GM23338 (cell line): ENCODE measurements around the gene STN1. TPM values are rescaled to one million over a fixed set of nuclear protein-coding genes. Genes with fewer than 3 reads are reported as not detected.

Source experiments
- ATAC-seq: fragments of 200-7000 bp; cut with Tn5 transposase; 3 replicates; pipeline ENCODE4 v1.9.1; 2020
- DNase-seq: peaks from one replicate; pipeline ENCODE4 v3.0.0-alpha.2; 2015; ENCODE audit warnings: low spot score
- H2AFZ ChIP-seq: fragments of 200-600 bp; sonication (generic); 2 replicates; pipeline ENCODE4 v1.8.0; 2016; ENCODE audit warnings: antibody characterized with exemption, mild to moderate bottlenecking, moderate library complexity
- H3F3A ChIP-seq: fragments of 200-600 bp; sonication (generic); replicated peaks from 2 replicates; pipeline ENCODE4 v1.8.0; 2017; ENCODE audit warnings: antibody characterized with exemption, mixed run types, low read depth
- H3K27ac ChIP-seq: fragments of 200-600 bp; sonication (generic); 2 replicates; pipeline ENCODE4 v1.6.1; 2016; ENCODE audit warnings: low read depth
- H3K27me3 ChIP-seq: fragments of 200-600 bp; sonication (generic); 2 replicates; pipeline ENCODE4 v1.8.0; 2016; ENCODE audit warnings: mild to moderate bottlenecking, mixed run types, moderate library complexity; ENCODE audit not compliant: insufficient read depth
- H3K36me3 ChIP-seq: fragments of 200-600 bp; sonication (generic); 2 replicates; pipeline ENCODE4 v1.8.0; 2016; ENCODE audit warnings: mild to moderate bottlenecking; ENCODE audit not compliant: insufficient read depth
- H3K4me1 ChIP-seq: fragments of 200-600 bp; sonication (generic); 2 replicates; pipeline ENCODE4 v1.8.0; 2016; ENCODE audit warnings: mild to moderate bottlenecking, moderate library complexity; ENCODE audit not compliant: insufficient read depth
- H3K4me2 ChIP-seq: fragments of 200-600 bp; sonication (generic); 2 replicates; pipeline ENCODE4 v1.7.1; 2017; ENCODE audit warnings: mixed run types
- H3K4me3 ChIP-seq: fragments of 200-600 bp; sonication (generic); 2 replicates; pipeline ENCODE4 v1.6.1; 2016; ENCODE audit warnings: mixed run types
- H3K79me2 ChIP-seq: fragments of 200-600 bp; sonication (generic); replicated peaks from 2 replicates; pipeline ENCODE4 v1.8.0; 2017; ENCODE audit warnings: mild to moderate bottlenecking; ENCODE audit not compliant: insufficient read depth
- H3K9me2 ChIP-seq: fragments of 200-600 bp; sonication (generic); 2 replicates; pipeline ENCODE4 v1.8.0; 2017; ENCODE audit not compliant: insufficient read depth
- H4K20me1 ChIP-seq: fragments of 200-600 bp; sonication (generic); replicated peaks from 2 replicates; pipeline ENCODE4 v1.8.0; 2017; ENCODE audit warnings: mild to moderate bottlenecking; ENCODE audit not compliant: insufficient read depth
- H3K27ac Mint-ChIP-seq: 2 replicates; pipeline ENCODE4 v1.8.0; 2020; ENCODE audit warnings: inconsistent platforms, mild to moderate bottlenecking, moderate library complexity, mixed read lengths
- H3K27me3 Mint-ChIP-seq: 3 replicates; pipeline ENCODE4 v1.8.0; 2022; ENCODE audit warnings: low read depth, mild to moderate bottlenecking, moderate library complexity, mixed read lengths, inconsistent platforms; ENCODE audit not compliant: insufficient read depth, poor library complexity
- H3K36me3 Mint-ChIP-seq: 3 replicates; pipeline ENCODE4 v1.8.0; 2021; ENCODE audit warnings: low read depth, mild to moderate bottlenecking, inconsistent platforms, moderate library complexity, mixed read lengths
- H3K4me1 Mint-ChIP-seq: 3 replicates; pipeline ENCODE4 v1.8.0; 2020; ENCODE audit warnings: mild to moderate bottlenecking, inconsistent platforms, mixed read lengths
- H3K4me3 Mint-ChIP-seq: 3 replicates; pipeline ENCODE4 v1.8.0; 2021; ENCODE audit warnings: moderate library complexity, mild to moderate bottlenecking, inconsistent platforms, mixed read lengths
- H3K9me3 Mint-ChIP-seq: 3 replicates; pipeline ENCODE4 v1.8.0; 2020; ENCODE audit warnings: moderate library complexity, mild to moderate bottlenecking, inconsistent platforms, mixed read lengths
- CREB1 ChIP-seq: fragments of 250-450 bp; sonication (Bioruptor Pico); IDR thresholded peaks from 2 replicates; pipeline ENCODE4 v1.5.0; 2020; ENCODE audit warnings: low read depth, mild to moderate bottlenecking, moderate library complexity
- CTCF ChIP-seq, 2 experiments: fragments of 200-600 bp in 1 of 2; sonication (generic) in 1 of 2; conservative IDR thresholded peaks; 2 replicates each; pipeline versions ENCODE4 v1.5.1 to v1.6.1; 2016 to 2017; ENCODE audit warnings: antibody characterized with exemption in 2 of 2, low read depth in 2 of 2, mild to moderate bottlenecking in 2 of 2, moderate library complexity in 1 of 2
- EZH2 ChIP-seq: fragments of 200-600 bp; sonication (generic); IDR thresholded peaks from one replicate; pipeline ENCODE4 v1.8.0; 2017; ENCODE audit warnings: antibody characterized with exemption, mild to moderate bottlenecking, low read depth; ENCODE audit not compliant: unreplicated experiment
- EZH2phosphoT487 ChIP-seq: fragments of 200-600 bp; sonication (generic); IDR thresholded peaks from one replicate; pipeline ENCODE4 v1.8.1; 2018; ENCODE audit warnings: antibody characterized with exemption; ENCODE audit not compliant: unreplicated experiment
- JUNB ChIP-seq: IDR thresholded peaks from one replicate; pipeline ENCODE4 v1.6.1; 2016; ENCODE audit warnings: antibody characterized with exemption; ENCODE audit not compliant: unreplicated experiment
- NANOG ChIP-seq: IDR thresholded peaks from 2 replicates; pipeline ENCODE4 v1.6.1; 2016; ENCODE audit warnings: antibody characterized with exemption, borderline replicate concordance
- POLR2AphosphoS5 ChIP-seq: IDR thresholded peaks from 2 replicates; pipeline ENCODE4 v1.6.1; 2016; ENCODE audit warnings: antibody characterized with exemption, low read depth
- REST ChIP-seq: IDR thresholded peaks from one replicate; pipeline ENCODE4 v1.6.1; 2018; ENCODE audit warnings: antibody characterized with exemption; ENCODE audit not compliant: unreplicated experiment
- STAT1 ChIP-seq: IDR thresholded peaks from one replicate; pipeline ENCODE4 v1.6.1; 2016; ENCODE audit warnings: antibody characterized with exemption; ENCODE audit not compliant: unreplicated experiment
- ZNF114 ChIP-seq: fragments of 250-450 bp; sonication (Bioruptor Pico); IDR thresholded peaks from 2 replicates; pipeline ENCODE4 v1.5.0; 2020; ENCODE audit warnings: mild to moderate bottlenecking, moderate library complexity
- ZNF331 ChIP-seq: fragments of 250-450 bp; sonication (Bioruptor Pico); IDR thresholded peaks from 2 replicates; pipeline ENCODE4 v1.5.0; 2020; ENCODE audit warnings: low read depth, mild to moderate bottlenecking, moderate library complexity
- polyA plus RNA-seq: library from polyadenylated mRNA; unstranded; fragments of >200 nt; fragmentation: Nextera tagmentation; extraction: Ambion mirVana; gene quantifications from 2 replicates; pipeline ENCODE4 v1.2.1, GENCODE V29; 2016
- total RNA-seq: library from RNA; depleted of rRNA; stranded (reverse); fragments of >200 nt; shearing (Covaris generic); gene quantifications from 2 replicates; pipeline ENCODE4 v1.2.3, GENCODE V29; 2014
- TF ChIP-seq, protein P1 (sequence below): IDR thresholded peaks from 2 replicates; pipeline ENCODE4 v1.6.1; 2016; ENCODE audit warnings: antibody characterized with exemption
- TF ChIP-seq, protein P2 (sequence below): fragments of 250-450 bp; sonication (Bioruptor Pico); IDR thresholded peaks from 2 replicates; pipeline ENCODE4 v1.5.0; 2020; ENCODE audit warnings: mild to moderate bottlenecking, moderate library complexity

Gene STN1
- total and polyA plus RNA-seq, 2 experiments from 2014 or later = 7.2 to 11.3 TPM

- H3K36me3 ChIP-seq = no peaks in the 10 kb centered on the region
- no peaks in the 10 kb centered on the region for H3K79me2 ChIP-seq
- H3F3A ChIP-seq = no peaks in the 10 kb centered on the region
- no peak overlapping the region for H3K4me2 ChIP-seq
- H2AFZ ChIP-seq = no peak overlapping the region
- H4K20me1 ChIP-seq = no peaks in the 10 kb centered on the region
- no peak overlapping the region for H3K4me3 ChIP-seq
- no peaks in the 10 kb centered on the region for H3K9me2 ChIP-seq
- TF ChIP-seq ZNF331 (no peak), JUNB (no peak), EZH2phosphoT487 (no peak), CTCF (conservative IDR thresholded peaks at IDR 0.05; ENCODE audit: low read depth in 2 of 2) (no peak), REST (no peak), STAT1 (no peak), NANOG (no peak), ZNF114 (no peak), CREB1 (CRISPR knock-in tag) (no peak), POLR2AphosphoS5 (no peak), EZH2 (no peak)
- TF ChIP-seq, protein P1, sequence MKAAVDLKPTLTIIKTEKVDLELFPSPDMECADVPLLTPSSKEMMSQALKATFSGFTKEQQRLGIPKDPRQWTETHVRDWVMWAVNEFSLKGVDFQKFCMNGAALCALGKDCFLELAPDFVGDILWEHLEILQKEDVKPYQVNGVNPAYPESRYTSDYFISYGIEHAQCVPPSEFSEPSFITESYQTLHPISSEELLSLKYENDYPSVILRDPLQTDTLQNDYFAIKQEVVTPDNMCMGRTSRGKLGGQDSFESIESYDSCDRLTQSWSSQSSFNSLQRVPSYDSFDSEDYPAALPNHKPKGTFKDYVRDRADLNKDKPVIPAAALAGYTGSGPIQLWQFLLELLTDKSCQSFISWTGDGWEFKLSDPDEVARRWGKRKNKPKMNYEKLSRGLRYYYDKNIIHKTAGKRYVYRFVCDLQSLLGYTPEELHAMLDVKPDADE = no peak
- TF ChIP-seq, protein P2, sequence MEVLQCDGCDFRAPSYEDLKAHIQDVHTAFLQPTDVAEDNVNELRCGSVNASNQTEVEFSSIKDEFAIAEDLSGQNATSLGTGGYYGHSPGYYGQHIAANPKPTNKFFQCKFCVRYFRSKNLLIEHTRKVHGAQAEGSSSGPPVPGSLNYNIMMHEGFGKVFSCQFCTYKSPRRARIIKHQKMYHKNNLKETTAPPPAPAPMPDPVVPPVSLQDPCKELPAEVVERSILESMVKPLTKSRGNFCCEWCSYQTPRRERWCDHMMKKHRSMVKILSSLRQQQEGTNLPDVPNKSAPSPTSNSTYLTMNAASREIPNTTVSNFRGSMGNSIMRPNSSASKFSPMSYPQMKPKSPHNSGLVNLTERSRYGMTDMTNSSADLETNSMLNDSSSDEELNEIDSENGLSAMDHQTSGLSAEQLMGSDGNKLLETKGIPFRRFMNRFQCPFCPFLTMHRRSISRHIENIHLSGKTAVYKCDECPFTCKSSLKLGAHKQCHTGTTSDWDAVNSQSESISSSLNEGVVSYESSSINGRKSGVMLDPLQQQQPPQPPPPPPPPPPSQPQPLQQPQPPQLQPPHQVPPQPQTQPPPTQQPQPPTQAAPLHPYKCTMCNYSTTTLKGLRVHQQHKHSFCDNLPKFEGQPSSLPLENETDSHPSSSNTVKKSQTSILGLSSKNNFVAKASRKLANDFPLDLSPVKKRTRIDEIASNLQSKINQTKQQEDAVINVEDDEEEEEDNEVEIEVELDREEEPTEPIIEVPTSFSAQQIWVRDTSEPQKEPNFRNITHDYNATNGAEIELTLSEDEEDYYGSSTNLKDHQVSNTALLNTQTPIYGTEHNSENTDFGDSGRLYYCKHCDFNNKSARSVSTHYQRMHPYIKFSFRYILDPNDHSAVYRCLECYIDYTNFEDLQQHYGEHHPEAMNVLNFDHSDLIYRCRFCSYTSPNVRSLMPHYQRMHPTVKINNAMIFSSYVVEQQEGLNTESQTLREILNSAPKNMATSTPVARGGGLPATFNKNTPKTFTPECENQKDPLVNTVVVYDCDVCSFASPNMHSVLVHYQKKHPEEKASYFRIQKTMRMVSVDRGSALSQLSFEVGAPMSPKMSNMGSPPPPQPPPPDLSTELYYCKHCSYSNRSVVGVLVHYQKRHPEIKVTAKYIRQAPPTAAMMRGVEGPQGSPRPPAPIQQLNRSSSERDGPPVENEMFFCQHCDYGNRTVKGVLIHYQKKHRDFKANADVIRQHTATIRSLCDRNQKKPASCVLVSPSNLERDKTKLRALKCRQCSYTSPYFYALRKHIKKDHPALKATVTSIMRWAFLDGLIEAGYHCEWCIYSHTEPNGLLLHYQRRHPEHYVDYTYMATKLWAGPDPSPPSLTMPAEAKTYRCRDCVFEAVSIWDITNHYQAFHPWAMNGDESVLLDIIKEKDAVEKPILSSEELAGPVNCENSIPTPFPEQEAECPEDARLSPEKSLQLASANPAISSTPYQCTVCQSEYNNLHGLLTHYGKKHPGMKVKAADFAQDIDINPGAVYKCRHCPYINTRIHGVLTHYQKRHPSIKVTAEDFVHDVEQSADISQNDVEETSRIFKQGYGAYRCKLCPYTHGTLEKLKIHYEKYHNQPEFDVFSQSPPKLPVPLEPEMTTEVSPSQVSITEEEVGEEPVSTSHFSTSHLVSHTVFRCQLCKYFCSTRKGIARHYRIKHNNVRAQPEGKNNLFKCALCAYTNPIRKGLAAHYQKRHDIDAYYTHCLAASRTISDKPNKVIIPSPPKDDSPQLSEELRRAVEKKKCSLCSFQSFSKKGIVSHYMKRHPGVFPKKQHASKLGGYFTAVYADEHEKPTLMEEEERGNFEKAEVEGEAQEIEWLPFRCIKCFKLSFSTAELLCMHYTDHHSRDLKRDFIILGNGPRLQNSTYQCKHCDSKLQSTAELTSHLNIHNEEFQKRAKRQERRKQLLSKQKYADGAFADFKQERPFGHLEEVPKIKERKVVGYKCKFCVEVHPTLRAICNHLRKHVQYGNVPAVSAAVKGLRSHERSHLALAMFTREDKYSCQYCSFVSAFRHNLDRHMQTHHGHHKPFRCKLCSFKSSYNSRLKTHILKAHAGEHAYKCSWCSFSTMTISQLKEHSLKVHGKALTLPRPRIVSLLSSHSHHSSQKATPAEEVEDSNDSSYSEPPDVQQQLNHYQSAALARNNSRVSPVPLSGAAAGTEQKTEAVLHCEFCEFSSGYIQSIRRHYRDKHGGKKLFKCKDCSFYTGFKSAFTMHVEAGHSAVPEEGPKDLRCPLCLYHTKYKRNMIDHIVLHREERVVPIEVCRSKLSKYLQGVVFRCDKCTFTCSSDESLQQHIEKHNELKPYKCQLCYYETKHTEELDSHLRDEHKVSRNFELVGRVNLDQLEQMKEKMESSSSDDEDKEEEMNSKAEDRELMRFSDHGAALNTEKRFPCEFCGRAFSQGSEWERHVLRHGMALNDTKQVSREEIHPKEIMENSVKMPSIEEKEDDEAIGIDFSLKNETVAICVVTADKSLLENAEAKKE (CRISPR knock-in tag) = no peak
- Mint-ChIP-seq H3K36me3 (peaks cover 8% of the 10 kb centered on the region), H3K27ac (no peak overlapping the region), H3K4me3 (no peak overlapping the region), H3K4me1 (peaks cover 5% of the 10 kb centered on the region), H3K9me3 (peaks cover 16% of the 10 kb centered on the region), H3K27me3 (peaks cover 6% of the 10 kb centered on the region)
- no peak for DNase-seq
- peaks cover 16% of the 10 kb centered on the region for H3K27me3 ChIP-seq
- no peak for ATAC-seq
- no peak overlapping the region for H3K27ac ChIP-seq
- H3K4me1 ChIP-seq = peaks cover 3% of the 10 kb centered on the region; the same call in 1 of the 2 replicates
These were observed 56.5 kb downstream of the STN1 start for GRCh38 chr10:103861505-103861904.
